ACHN (cell line): ENCODE data around the gene RRAGB.
"Not testable (repeated sequence)": the region's sequence is repeated elsewhere in the genome, so short reads cannot be mapped to it uniquely, and the experiment has no call there.

Experiments used
- DNase-seq: peaks from one replicate; pipeline ENCODE4 v3.0.0-alpha.2; 2015
- in situ Hi-C: cut with HindIII; loops from 2 replicates; pipeline ENCODE4 v1.10.0; 2017; ENCODE audit warnings: low sequenced_read_pairs, low pct_ligation_motif_present, low pct_unique_long_range_greater_than_20kb

Gene RRAGB

GRCh38 chrX:55717521-55718497, at the start of gene RRAGB:
Gene RRAGB, plus strand, starts transcription at chrX:55717749. Its CDS starts 579 bp downstream, at chrX:55718328.
- in situ Hi-C loops: no loop called here
- peak; percentile 89 for DNase-seq

- in situ Hi-C loops: no loop called here
- DNase-seq: no peak
Observed at GRCh38 chrX:55668084-55668483, 49.5 kb upstream of the RRAGB start.

- in situ Hi-C loops, DNase-seq: not testable (repeated sequence)
Observed at GRCh38 chrX:55688579-55688978, 29.0 kb upstream of the RRAGB start.

GRCh38 chrX:55695227-55696018, 22.1 kb upstream of the RRAGB start:
- in situ Hi-C loops: no loop called here

GRCh38 chrX:55697381-55697780, 20.2 kb upstream of the RRAGB start:
- in situ Hi-C loops: no loop called here
- no peak for DNase-seq

More at GRCh38 chrX:55695227-55696018, 22.1 kb upstream of the RRAGB start:
- no peak for DNase-seq

GRCh38 chrX:55702671-55703070, 14.9 kb upstream of the RRAGB start:
- in situ Hi-C loops: no loop called here
- DNase-seq: no peak

- in situ Hi-C loops, DNase-seq: not testable (repeated sequence)
Observed at GRCh38 chrX:55703436-55703835, 14.1 kb upstream of the RRAGB start.

- DNase-seq, in situ Hi-C loops: not testable (repeated sequence)
Observed at GRCh38 chrX:55705066-55705465, 12.5 kb upstream of the RRAGB start.

- in situ Hi-C loops: no loop called here
Observed at GRCh38 chrX:55709735-55710134, 7.8 kb upstream of the RRAGB start.

GRCh38 chrX:55710701-55711100, 6.8 kb upstream of the RRAGB start:
- DNase-seq: peak; percentile 57

More at GRCh38 chrX:55709735-55710134, 7.8 kb upstream of the RRAGB start:
- DNase-seq: peak; percentile 4

GRCh38 chrX:55713631-55714030, 3.9 kb upstream of the RRAGB start:
- in situ Hi-C loops: no loop called here
- no peak for DNase-seq

More at GRCh38 chrX:55710701-55711100, 6.8 kb upstream of the RRAGB start:
- in situ Hi-C loops: no loop called here

GRCh38 chrX:55714161-55714560, 3.4 kb upstream of the RRAGB start:
- in situ Hi-C loops: no loop called here
- no peak for DNase-seq

GRCh38 chrX:55715847-55716246, 1.7 kb upstream of the RRAGB start:
- no peak for DNase-seq
- in situ Hi-C loops: no loop called here

- no peak for DNase-seq
- in situ Hi-C loops: no loop called here
Observed at GRCh38 chrX:55716937-55717336, 612 bp upstream of the RRAGB start.

- in situ Hi-C loops: no loop called here
- DNase-seq: no peak
Observed at GRCh38 chrX:55731826-55732225, 14.3 kb downstream of the RRAGB start.

GRCh38 chrX:55738969-55739368, 21.4 kb downstream of the RRAGB start:
- no peak for DNase-seq
- in situ Hi-C loops: no loop called here

GRCh38 chrX:55742649-55743048, 25.1 kb downstream of the RRAGB start:
- DNase-seq: no peak
- in situ Hi-C loops: no loop called here

GRCh38 chrX:55748463-55748862, 30.9 kb downstream of the RRAGB start:
- DNase-seq, in situ Hi-C loops: not testable (repeated sequence)

- no peak for DNase-seq
- in situ Hi-C loops: no loop called here
Observed at GRCh38 chrX:55750256-55750655, 32.7 kb downstream of the RRAGB start.
